Activated CD4-positive, CD25-positive, alpha-beta regulatory T cell treated with anti-CD3 and anti-CD28 coated beads, Interleukin-2, amount 50 U/mL, for 72 hours (primary cell): Measurements from ENCODE around the gene INTS6L.
"Not testable (repeated sequence)": the region's sequence is repeated elsewhere in the genome, so short reads cannot be mapped to it uniquely, and the experiment has no call there.

Source experiments
- DNase-seq: peaks from one replicate; pipeline ENCODE4 v3.0.0; 2021

Gene INTS6L

DNA sequence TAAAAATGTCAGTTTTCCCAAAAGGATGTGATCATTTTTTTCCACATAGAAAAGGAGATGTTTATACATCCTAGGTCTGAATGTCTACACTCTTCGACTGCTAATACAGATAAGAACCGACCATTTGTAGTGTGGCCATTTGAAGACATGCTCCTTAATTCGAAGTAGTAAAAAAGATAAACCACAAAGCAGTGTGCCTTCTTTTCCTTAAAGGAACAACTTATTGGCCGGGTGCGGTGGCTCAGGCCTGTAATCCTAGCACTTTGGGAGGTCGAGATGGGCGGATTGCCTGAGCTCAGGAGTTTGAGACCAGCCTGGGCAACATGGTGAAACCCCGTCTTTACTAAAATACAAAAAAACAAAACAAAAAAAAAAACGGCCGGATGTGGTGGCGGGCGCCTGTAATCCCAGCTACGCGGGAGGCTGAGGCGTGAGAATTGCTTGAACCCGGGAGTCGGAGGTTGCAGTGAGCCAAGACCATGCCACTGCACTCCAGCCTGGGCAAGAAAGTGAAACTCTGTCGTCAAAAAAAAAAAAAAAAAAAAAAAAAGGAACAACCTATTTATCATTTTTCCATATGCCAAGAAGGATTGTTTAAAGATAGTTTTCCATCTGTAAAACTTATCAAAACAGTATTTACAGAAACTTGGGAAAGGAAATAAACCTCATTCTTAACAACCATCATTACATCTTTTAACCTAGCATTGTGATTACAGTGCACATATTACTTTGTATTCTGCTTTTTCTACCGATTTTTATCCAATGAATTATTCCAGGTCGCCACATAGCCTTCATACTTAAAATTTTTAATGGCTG is 2.6 kb downstream of the INTS6L start:
- no peak for DNase-seq

DNA sequence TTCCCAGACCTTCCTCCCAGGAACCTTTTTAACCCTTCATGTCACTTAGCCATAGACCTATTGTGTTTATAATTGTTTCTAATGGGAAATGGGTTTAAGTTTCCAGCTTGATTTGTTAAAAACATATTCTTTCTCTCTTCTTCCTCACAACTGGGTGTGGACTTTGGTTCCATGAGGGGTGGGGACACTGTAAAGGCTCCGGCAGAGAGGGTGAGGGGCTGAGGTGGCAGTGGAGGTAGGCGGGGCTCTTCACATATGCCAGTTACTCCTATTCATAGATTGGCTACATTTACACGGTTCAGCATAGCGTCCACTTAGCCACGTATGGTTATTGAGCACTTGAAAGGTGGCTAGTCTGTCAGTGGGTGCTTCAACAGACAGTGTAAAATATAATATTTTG is 7.8 kb downstream of the INTS6L start:
- DNase-seq, result no peak

DNA sequence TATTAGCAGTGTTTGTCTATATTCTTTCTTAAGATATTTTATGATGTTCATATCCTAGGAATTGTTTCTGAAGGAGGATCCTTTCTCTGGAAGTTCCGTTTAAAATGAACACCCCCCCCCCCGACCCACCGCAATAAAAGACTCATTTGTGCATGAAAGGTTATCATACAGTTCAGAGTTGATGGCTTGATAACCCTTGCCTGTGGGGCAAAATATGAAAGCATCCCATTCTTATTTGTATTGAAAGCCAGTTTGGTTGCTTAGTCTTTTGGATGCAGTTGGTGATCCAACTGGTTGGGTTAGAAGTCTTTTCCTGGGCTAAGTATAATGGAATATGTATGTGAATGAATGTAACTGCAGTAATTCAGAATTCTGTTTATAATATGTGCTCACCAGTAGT is 8.3 kb downstream of the INTS6L start:
- no peak for DNase-seq

DNA sequence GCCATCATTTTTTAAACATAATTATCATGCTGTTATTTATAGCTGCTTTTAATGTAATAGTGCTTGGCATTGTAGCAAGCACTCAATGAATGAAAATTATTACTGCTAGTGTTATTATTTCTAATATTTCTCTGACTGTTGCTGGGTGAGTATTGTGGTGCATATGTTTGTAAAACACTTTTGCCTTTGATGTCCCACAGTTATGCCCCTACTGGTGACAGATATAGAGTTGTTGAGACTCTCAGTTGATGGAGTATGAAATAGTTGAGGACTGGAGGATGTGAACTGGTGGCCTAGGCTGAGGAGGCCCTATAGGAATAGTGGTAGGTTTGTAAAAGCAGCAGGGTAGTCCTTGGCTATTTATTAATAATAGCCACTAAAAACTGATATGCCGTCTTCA is 9.6 kb downstream of the INTS6L start:
- no peak for DNase-seq

- no peak for DNase-seq
Measured at GRCh38 chrX:135531813-135532212, 11.4 kb downstream of the INTS6L start.

- no peak for DNase-seq
Measured at GRCh38 chrX:135535077-135535940, 14.8 kb downstream of the INTS6L start.

DNA sequence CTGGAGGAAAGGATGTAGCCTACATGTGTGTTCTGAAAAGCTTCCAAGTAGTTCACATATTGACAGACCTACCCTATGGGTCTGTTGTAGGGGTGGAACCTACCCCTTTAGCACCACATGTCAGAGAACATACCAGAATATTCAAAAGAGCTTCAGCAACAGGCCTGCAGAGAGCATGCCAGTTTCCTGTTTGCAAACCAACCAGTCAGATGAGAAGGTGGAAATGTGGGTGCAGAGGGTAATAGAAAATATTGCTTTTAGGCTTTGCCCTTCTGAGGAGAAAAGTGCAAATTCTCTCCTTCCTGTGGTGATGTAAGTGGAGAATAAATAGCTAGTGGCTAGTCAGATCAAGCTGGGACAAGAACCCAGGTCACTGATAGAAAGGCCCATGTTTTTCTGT is 16.4 kb downstream of the INTS6L start:
- no peak for DNase-seq

GRCh38 chrX:135541351-135541750 is 20.9 kb downstream of the INTS6L start:
- no peak for DNase-seq

DNA sequence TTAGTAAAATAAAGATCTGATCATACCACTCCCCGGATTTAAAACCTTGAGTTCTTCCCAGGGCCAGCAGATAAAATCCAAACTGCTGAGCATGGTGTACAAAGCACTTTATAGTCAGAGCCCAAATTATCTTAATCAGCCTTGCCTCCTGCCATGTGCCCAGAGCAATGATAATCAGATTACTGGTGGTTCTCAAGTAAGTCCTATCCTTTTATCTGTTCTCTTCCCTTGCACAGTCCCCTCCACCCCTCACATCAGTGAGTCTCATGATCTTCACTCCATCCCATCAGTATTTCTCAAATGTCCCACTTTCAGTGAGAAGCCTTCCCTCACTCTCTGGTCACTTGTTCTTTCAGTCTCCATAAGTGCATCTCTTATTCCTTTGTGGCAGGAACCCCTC is 22.7 kb downstream of the INTS6L start:
- DNase-seq, result no peak

DNA sequence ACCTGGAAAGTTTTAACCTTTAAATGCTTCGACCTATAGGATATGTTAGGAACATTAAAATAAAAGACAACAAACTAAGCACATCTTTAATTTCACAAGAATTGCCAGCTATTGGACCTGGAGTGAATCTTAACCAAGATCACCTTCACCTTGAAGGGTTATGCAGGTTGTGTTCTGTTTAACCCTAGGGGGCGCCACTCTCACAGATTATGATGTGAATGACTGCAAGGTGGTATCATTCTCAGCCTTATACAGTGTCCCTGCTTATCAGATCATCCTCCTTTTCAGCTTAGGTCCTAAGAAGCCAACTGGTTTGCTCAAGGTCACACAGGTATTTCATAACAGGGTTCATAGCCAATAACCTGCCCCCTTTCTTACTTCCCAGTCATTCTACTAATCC is 23.5 kb downstream of the INTS6L start:
- DNase-seq, result no peak

DNA sequence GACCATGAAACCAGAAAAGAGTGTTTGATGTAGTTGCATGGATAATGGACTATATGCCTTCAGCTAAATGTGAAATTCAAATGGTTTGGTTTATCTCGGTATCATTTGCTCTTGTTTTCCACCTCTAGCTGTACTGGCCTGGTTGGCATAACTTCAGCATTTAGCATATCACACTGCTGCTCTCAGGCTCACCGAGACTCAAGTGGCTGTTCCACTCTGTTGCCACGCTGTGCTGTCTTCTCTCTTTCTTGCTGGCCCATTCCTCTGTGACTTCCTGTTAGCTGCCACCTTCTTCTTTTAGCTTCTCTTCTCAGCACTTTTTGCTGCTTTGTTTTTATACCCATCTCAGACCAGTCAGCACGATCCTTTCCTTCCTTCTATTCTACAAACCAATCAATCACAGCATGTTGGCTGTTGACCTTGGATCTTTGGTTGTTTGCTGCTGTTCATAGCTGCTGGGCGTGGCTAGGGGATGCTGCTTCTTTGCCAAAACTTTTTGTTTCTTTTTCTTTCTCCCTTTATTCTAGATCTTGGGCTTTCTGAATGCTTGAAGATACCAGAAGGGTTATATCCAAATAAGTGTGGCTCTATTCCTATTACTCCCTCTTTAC is 24.0 kb downstream of the INTS6L start:
- no peak for DNase-seq

GRCh38 chrX:135547767-135548166 is 27.3 kb downstream of the INTS6L start:
- no peak for DNase-seq

- no peak for DNase-seq
Measured at GRCh38 chrX:135549519-135549918, 29.1 kb downstream of the INTS6L start.

GRCh38 chrX:135556055-135556454 is 35.6 kb downstream of the INTS6L start:
- no peak for DNase-seq

GRCh38 chrX:135557344-135557743 is 36.9 kb downstream of the INTS6L start:
- DNase-seq, result no peak

DNA sequence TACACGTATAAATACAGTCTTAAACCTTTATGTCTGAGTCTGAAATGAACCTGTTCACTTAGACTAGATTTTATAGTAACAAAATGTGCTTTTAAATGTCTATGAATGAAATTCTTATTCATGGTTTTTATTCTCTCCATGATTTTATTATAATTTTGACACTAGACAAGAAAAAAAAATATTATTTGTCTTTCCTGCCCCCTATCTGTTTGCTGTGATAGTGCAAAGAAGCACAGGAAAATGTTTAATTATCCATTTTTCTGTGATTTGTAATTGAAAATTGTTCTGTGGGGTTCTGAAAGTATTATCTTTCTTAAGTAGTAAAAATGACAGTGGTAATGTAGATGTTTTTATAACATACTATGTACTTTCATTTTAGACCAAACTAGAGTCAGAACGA is 52.0 kb downstream of the INTS6L start:
- no peak for DNase-seq

- no peak for DNase-seq
Measured at GRCh38 chrX:135581496-135581895, 61.0 kb downstream of the INTS6L start.

DNA sequence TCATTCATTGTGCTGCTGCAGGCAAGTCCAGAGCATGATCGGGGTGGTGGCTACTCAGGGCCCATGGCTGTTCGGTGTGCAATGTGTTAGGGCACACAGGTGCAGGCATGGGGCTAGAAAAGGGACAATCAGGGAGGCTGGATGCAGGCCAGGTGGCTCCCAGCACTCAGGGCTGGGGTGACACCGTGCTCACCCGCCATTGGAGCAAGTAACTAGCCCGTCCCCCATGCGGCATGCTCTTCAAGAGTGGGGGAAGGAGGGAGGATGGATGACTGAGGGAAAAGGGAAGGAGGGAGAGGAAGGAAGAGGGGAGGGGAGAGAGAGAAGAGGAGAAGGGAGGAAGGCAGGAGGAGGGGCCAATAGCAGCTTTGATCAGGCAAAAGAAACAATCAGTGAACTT is 64.7 kb downstream of the INTS6L start:
- DNase-seq, result no peak

DNA sequence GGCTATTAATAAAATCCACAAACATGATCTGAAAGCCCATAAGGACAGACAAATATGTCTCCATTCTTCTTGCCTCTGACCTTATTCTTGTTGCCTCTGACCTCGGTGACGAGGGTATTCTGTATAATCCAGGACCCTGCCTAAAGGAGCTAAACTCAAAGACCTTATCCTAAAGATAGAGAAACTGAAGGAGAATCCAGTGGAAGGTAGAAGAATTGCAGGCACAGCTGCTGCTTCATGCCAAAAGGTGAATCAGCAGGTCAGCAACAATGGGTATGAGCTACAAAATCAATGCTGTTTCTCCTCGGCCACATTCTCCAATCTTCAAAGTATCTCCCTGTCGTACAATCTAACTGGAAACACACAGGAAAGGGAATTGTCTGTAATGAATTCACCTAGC is 71.4 kb downstream of the INTS6L start:
- DNase-seq, result no peak

GRCh38 chrX:135594049-135594448 is 73.6 kb downstream of the INTS6L start:
- DNase-seq, result not testable (repeated sequence)

DNA sequence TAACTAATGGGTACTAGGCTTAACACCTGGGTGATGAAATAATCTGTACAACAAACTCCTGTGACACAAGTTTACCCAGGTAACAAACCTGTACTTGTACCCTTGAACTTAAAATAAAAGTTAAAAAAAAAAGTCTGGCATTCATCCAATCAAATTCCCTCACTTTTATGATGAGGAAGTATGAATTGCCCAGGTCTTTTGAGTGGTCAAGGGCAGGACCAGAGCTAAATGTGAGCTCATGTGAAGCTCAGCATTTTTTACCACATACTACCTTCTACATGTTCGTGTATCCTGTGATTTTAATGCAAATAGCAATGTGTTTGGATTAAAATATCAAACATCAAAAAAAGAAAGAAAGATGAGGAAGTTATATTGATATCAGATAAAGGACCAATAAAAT is 74.0 kb downstream of the INTS6L start:
- DNase-seq, result not testable (repeated sequence)

DNA sequence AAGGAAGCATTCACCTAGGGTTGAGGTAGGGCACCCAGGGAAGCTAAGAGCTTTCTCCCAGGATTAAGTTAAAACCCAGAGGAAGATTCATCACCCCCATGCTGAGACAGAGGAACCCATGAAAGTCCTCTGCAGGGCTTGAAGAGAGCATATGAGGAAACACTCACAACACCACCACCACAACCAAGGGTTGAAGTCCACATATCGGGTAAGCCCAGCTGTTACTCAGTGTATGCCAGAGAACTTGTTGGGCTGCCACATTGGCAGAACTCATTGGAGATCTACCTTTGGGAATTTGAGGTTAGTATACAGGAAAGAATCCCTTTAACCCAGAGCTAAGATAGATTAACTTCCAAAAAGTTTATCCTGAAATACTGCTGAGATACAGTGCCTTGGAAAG is 75.1 kb downstream of the INTS6L start:
- DNase-seq, result no peak

DNA sequence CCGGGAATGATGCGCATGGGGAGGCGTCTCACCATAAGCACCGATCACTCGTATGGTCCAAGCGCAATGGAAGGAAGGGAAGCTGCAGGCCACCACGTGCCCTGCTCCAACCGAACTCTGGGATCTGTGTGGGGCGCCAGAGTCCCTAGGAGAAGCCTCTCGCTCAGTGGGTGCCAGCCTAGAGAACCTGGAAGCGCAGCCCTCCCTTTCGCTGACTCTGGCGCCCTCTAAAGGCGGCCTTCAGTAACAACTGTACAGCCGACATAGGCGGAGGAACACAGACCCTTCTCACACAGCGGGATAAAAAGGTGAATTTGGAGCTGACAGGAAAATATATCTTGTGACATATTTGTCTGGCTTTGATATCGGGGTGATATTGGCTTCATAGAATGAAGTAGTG is 76.0 kb downstream of the INTS6L start:
- peak; percentile 53 for DNase-seq

DNA sequence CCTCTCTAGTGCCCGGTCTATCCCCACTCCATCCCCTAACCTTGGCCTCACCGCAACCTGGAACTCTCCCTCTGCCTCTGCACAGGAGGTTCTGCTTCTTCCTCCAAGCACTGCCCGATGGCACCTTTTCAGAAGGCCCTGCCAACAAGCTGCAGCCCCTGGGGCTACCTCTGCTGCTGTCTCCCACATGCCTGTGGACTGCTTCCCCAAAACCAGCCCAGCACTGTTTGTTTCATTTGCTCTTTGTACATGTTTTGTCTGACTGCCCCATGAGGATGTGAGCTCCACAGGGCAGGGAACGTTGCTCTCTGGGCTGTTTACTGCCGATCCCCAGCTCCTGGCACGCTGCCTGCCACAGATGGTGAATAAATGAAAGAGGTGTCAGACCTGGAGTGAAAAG is 85.4 kb downstream of the INTS6L start:
- DNase-seq, result no peak
